ENCODE measurements around the gene RXRA.

DNA sequence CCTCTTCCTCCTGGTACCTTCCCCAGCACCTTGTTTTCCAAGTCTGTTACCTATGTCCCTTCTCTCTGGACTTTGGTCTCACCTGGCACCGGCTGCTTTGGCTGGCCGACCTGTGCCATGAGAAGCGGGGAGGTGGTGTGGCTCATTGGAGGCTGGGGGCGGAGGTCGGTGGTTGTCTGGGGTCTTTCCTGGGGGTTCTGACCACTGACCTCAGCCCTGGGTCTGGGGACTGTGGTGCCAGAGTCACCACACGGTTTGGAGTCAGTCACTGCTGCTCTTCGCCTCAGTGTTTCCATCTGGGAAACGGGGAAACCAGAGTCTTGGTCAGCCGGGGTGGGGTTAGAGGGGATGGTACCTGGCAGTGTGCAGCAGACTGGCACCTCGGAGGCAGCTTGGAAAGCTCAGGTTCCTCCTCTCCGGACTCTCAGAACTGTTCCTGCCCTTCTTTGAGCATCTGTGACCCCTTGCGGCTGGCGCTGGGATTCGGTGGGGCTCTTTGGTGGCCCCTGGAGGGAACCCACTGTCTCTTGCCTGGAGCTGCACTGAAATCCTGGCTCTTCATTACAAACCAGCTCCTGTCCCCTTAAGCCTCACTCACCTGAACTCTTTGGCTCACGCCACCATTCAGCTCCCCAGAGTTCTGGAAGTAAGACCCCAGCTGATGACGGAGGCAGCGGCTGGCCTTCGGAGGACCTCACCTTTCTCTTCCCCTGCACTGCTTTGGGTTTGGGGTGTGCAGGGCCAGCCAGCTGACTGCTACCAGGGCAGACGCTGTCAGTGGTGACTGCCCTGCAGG lies 4.1 kb upstream of the RXRA start:
- TF ChIP-seq, protein P1, sequence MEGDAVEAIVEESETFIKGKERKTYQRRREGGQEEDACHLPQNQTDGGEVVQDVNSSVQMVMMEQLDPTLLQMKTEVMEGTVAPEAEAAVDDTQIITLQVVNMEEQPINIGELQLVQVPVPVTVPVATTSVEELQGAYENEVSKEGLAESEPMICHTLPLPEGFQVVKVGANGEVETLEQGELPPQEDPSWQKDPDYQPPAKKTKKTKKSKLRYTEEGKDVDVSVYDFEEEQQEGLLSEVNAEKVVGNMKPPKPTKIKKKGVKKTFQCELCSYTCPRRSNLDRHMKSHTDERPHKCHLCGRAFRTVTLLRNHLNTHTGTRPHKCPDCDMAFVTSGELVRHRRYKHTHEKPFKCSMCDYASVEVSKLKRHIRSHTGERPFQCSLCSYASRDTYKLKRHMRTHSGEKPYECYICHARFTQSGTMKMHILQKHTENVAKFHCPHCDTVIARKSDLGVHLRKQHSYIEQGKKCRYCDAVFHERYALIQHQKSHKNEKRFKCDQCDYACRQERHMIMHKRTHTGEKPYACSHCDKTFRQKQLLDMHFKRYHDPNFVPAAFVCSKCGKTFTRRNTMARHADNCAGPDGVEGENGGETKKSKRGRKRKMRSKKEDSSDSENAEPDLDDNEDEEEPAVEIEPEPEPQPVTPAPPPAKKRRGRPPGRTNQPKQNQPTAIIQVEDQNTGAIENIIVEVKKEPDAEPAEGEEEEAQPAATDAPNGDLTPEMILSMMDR (IDR thresholded peaks at IDR 0.05; ENCODE audit: insufficient read depth, low read depth, low read length) = no peak
- no peak for TF ChIP-seq EZH2 (IDR thresholded peaks at IDR 0.05; ENCODE audit: insufficient read depth, low read length)

All from astrocyte (in vitro differentiated cells and primary cell).